Measurements from ENCODE around the gene ELMO1. TPM values are rescaled to one million over a fixed set of nuclear protein-coding genes. Genes with fewer than 3 reads are reported as not detected.

Gene ELMO1
- total RNA-seq, 1 experiment from 2014 or later: not detected

DNA sequence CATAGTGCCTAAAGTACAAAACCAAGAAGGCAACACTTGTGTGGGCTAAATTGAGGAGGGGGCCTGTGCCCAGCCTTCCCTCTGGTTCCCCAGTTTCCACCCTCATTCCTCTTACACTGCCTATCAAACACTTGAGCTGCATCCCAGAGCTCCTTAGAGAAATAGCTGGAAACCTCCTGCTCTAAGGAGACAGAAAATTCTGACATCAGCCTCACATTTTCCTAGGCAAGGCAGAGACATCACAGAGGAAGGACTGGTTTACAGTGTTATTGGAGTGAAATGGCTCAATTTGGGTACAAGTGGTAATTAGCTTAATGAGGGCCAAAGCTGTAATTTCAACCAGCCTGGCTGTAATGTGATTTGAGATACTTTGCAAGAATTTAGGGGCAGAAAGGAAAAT lies 532.0 kb downstream of the ELMO1 start:
- Histone ChIP-seq H3K9me2 (replicated peaks; ENCODE audit: low read length) (no peaks in the 10 kb centered on the region), H3K27ac (ENCODE audit: low read length) (no peak overlapping the region), H4K20me1 (ENCODE audit: low read length) (no peaks in the 10 kb centered on the region), H3K9ac (ENCODE audit: low read length) (no peak overlapping the region), H2AFZ (ENCODE audit: low read length) (no peak overlapping the region), H3K79me2 (ENCODE audit: low read length) (no peaks in the 10 kb centered on the region), H3K27me3 (ENCODE audit: low read length) (peaks cover 8% of the 10 kb centered on the region; the same call in 1 of the 2 replicates), H3K4me3 (ENCODE audit: low read length) (no peak overlapping the region), H3K4me2 (ENCODE audit: low read length) (no peak overlapping the region), H3F3A (ENCODE audit: low read length, unreplicated experiment) (no peaks in the 10 kb centered on the region), H3K36me3 (ENCODE audit: low read depth, low read length) (no peaks in the 10 kb centered on the region), H3K9me3 (ENCODE audit: low read length) (no peaks in the 10 kb centered on the region), H3K4me1 (ENCODE audit: insufficient read depth, low read length) (no peaks in the 10 kb centered on the region)
- no peak for DNase-seq
- ChIA-PET POLR2A (ENCODE audit: unreplicated experiment) (no interaction called here), CTCF (no interaction called here)
- TF ChIP-seq EZH2 (IDR thresholded peaks at IDR 0.05; ENCODE audit: low read length, unreplicated experiment) (no peak), EZH2phosphoT487 (IDR thresholded peaks at IDR 0.05; ENCODE audit: borderline replicate concordance, low read length) (no peak)
- TF ChIP-seq, protein P1, sequence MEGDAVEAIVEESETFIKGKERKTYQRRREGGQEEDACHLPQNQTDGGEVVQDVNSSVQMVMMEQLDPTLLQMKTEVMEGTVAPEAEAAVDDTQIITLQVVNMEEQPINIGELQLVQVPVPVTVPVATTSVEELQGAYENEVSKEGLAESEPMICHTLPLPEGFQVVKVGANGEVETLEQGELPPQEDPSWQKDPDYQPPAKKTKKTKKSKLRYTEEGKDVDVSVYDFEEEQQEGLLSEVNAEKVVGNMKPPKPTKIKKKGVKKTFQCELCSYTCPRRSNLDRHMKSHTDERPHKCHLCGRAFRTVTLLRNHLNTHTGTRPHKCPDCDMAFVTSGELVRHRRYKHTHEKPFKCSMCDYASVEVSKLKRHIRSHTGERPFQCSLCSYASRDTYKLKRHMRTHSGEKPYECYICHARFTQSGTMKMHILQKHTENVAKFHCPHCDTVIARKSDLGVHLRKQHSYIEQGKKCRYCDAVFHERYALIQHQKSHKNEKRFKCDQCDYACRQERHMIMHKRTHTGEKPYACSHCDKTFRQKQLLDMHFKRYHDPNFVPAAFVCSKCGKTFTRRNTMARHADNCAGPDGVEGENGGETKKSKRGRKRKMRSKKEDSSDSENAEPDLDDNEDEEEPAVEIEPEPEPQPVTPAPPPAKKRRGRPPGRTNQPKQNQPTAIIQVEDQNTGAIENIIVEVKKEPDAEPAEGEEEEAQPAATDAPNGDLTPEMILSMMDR (conservative IDR thresholded peaks at IDR 0.05; ENCODE audit: low read depth, low read length): no peak
- no peak for ATAC-seq
- intact Hi-C loops (cut with micrococcal nuclease): no loop called here
- no TSS peak for BruUV-seq (replicated peaks)

DNA sequence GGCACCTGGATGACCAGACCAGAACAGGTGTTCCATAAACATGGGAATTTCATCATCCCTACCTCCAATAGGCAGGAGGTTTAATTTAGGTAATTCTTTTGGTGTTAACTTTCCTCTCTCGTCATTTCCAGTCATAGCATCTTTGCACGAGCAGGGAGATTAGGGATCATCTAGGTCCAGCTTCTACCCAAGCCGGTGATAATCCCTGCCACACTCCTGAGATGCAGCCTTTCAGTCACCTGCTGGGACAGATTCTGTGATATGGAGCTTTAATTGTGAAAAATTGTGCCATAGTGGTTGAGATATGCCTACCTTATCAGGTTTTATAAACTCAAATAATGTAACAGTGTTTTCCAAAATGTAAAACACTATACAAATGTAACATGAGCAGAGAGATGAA lies 532.5 kb downstream of the ELMO1 start:
- no peak overlapping the region for H3K4me3 ChIP-seq (ENCODE audit: low read length)
- TF ChIP-seq EZH2 (IDR thresholded peaks at IDR 0.05; ENCODE audit: low read length, unreplicated experiment) (no peak), EZH2phosphoT487 (IDR thresholded peaks at IDR 0.05; ENCODE audit: borderline replicate concordance, low read length) (no peak)
- TF ChIP-seq, protein P1 (conservative IDR thresholded peaks at IDR 0.05; ENCODE audit: low read depth, low read length): no peak
- no peak overlapping the region for H3K4me2 ChIP-seq (ENCODE audit: low read length)
- CTCF ChIA-PET: no interaction called here
- no peak for ATAC-seq
- no peaks in the 10 kb centered on the region for H3K36me3 ChIP-seq (ENCODE audit: low read depth, low read length)
- H4K20me1 ChIP-seq (ENCODE audit: low read length): no peaks in the 10 kb centered on the region
- POLR2A ChIA-PET (ENCODE audit: unreplicated experiment): no interaction called here
- no peaks in the 10 kb centered on the region for H3K4me1 ChIP-seq (ENCODE audit: insufficient read depth, low read length)
- intact Hi-C loops (cut with micrococcal nuclease): no loop called here
- no peaks in the 10 kb centered on the region for H3F3A ChIP-seq (ENCODE audit: low read length, unreplicated experiment)
- no peak for DNase-seq
- H3K9me2 ChIP-seq (replicated peaks; ENCODE audit: low read length): no peaks in the 10 kb centered on the region
- H2AFZ ChIP-seq (ENCODE audit: low read length): no peak overlapping the region
- no TSS peak for BruUV-seq (replicated peaks)
- H3K27ac ChIP-seq (ENCODE audit: low read length): no peak overlapping the region
- H3K9me3 ChIP-seq (ENCODE audit: low read length): no peaks in the 10 kb centered on the region
- peaks cover 8% of the 10 kb centered on the region; the same call in 1 of the 2 replicates for H3K27me3 ChIP-seq (ENCODE audit: low read length)
- no peak overlapping the region for H3K9ac ChIP-seq (ENCODE audit: low read length)
- H3K79me2 ChIP-seq (ENCODE audit: low read length): no peaks in the 10 kb centered on the region

- Histone ChIP-seq H3K4me2 (ENCODE audit: low read length) (no peak overlapping the region), H3K4me1 (ENCODE audit: insufficient read depth, low read length) (no peaks in the 10 kb centered on the region), H3K9me3 (ENCODE audit: low read length) (no peaks in the 10 kb centered on the region), H3K36me3 (ENCODE audit: low read depth, low read length) (no peaks in the 10 kb centered on the region), H3K27ac (ENCODE audit: low read length) (no peak overlapping the region), H3K9ac (ENCODE audit: low read length) (no peak overlapping the region), H3K9me2 (replicated peaks; ENCODE audit: low read length) (no peaks in the 10 kb centered on the region), H4K20me1 (ENCODE audit: low read length) (no peaks in the 10 kb centered on the region), H2AFZ (ENCODE audit: low read length) (no peak overlapping the region), H3K79me2 (ENCODE audit: low read length) (no peaks in the 10 kb centered on the region), H3K4me3 (ENCODE audit: low read length) (no peak overlapping the region), H3K27me3 (ENCODE audit: low read length) (peaks cover 20% of the 10 kb centered on the region; the same call in 1 of the 2 replicates), H3F3A (ENCODE audit: low read length, unreplicated experiment) (no peaks in the 10 kb centered on the region)
- no peak for DNase-seq
- BruUV-seq (replicated peaks): no TSS peak
- CTCF ChIA-PET: no interaction called here
- TF ChIP-seq EZH2 (IDR thresholded peaks at IDR 0.05; ENCODE audit: low read length, unreplicated experiment) (no peak), EZH2phosphoT487 (IDR thresholded peaks at IDR 0.05; ENCODE audit: borderline replicate concordance, low read length) (no peak)
- TF ChIP-seq, protein P1 (conservative IDR thresholded peaks at IDR 0.05; ENCODE audit: low read depth, low read length): no peak
- intact Hi-C loops (cut with micrococcal nuclease): no loop called here
- POLR2A ChIA-PET (ENCODE audit: unreplicated experiment): no interaction called here
- ATAC-seq: no peak
Measured at GRCh38 chr7:36911788-36912187, 536.9 kb downstream of the ELMO1 start.
